ENCODE data around the gene LDLRAD3.

DNA sequence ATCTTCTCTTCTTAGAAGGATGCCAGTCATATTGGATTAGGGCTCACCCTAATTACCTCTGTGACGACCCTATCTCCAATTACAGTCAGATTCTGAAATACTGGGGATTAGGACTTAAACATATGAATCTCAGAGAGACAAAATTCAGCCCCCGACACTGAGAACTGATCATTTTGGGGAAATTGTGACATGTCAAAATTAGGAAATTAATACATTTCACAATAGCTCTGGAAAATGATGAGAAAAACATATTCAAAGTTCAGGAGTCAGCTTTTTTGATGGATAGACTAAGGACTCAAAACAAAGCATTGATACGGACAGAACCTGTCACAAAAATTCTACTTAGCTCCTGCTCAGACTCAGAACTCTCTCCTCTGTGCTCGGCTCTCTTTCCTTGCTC, 304.6 kb downstream of the LDLRAD3 start:
- TF ChIP-seq CTCF (IDR thresholded peaks at IDR 0.05; ENCODE audit: borderline replicate concordance, extremely low read depth, low read length, poor library complexity, severe bottlenecking) (no peak), EZH2 (IDR thresholded peaks at IDR 0.05; ENCODE audit: borderline replicate concordance, low read depth, low read length, severe bottlenecking) (no peak)

All from DND-41 (cell line).